ENCODE measurements around the gene ERC2. TPM values are rescaled to one million over a fixed set of nuclear protein-coding genes. Genes with fewer than 3 reads are reported as not detected.

Gene ERC2
- total RNA-seq, 1 donor from 2014 or later: 0.11 TPM

DNA sequence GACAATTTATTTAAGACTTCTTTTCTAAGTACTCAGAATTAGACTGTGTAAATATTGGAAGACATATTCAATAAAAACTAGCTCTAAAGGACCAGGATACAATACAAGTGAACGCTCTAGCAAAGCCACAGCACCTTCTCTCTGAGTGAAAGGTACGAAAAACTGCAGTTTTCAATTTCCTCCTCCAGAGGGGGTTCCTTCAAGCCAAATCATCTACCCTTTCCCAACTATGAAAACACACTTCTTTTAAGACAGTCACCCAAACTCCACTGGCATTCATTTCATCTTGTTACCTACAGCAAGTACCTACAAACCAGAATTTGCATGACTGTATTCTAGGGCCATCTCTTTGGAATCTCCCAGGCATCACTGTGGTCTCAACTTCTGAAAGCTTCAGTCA lies 165.8 kb downstream of the ERC2 start:
- Histone ChIP-seq H3K4me1 (no peaks in the 10 kb centered on the region), H3K9me3 (no peaks in the 10 kb centered on the region), H3K4me3 (no peak overlapping the region), H3K27ac (no peak overlapping the region), H3K27me3 (no peaks in the 10 kb centered on the region), H3K36me3 (no peaks in the 10 kb centered on the region)
- intact Hi-C loops (cut with DNase I): no loop called here
- DNase-seq (ENCODE audit: low spot score in 2 of 2): no peak
- TF ChIP-seq, protein P1, sequence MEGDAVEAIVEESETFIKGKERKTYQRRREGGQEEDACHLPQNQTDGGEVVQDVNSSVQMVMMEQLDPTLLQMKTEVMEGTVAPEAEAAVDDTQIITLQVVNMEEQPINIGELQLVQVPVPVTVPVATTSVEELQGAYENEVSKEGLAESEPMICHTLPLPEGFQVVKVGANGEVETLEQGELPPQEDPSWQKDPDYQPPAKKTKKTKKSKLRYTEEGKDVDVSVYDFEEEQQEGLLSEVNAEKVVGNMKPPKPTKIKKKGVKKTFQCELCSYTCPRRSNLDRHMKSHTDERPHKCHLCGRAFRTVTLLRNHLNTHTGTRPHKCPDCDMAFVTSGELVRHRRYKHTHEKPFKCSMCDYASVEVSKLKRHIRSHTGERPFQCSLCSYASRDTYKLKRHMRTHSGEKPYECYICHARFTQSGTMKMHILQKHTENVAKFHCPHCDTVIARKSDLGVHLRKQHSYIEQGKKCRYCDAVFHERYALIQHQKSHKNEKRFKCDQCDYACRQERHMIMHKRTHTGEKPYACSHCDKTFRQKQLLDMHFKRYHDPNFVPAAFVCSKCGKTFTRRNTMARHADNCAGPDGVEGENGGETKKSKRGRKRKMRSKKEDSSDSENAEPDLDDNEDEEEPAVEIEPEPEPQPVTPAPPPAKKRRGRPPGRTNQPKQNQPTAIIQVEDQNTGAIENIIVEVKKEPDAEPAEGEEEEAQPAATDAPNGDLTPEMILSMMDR (IDR thresholded peaks at IDR 0.05): no peak

DNA sequence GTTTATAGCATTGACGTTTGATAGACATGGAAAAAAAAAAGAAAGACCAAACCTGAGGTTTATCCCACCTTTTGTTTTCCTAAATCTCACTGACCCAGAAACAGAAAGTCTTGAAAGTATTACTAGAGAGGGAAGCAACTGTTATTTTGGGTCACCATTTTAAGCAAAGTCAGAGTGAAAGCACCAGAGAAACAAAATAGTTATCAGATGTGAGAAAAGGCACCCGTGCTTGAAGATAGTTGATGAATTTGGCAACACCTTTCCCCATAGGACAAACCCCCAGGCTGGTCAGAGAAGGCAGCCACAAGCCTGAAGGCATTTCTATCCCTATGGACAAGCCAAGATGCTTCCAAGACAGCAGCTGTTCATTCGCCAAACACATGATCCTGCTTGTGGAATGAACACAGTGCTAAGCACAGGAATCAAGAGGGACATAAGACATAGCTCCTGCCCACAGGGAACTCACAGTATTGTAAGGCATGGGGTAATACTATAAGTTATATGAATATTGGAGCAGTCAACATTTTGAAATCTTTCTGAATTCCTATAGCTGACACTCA lies 170.9 kb downstream of the ERC2 start:
- Histone ChIP-seq H3K27me3 (no peaks in the 10 kb centered on the region), H3K4me1 (no peaks in the 10 kb centered on the region), H3K9me3 (no peaks in the 10 kb centered on the region), H3K4me3 (no peak overlapping the region), H3K36me3 (no peaks in the 10 kb centered on the region), H3K27ac (no peak overlapping the region)
- intact Hi-C loops (cut with DNase I): no loop called here
- DNase-seq (ENCODE audit: low spot score in 2 of 2): no peak
- TF ChIP-seq, protein P1 (IDR thresholded peaks at IDR 0.05): no peak

DNA sequence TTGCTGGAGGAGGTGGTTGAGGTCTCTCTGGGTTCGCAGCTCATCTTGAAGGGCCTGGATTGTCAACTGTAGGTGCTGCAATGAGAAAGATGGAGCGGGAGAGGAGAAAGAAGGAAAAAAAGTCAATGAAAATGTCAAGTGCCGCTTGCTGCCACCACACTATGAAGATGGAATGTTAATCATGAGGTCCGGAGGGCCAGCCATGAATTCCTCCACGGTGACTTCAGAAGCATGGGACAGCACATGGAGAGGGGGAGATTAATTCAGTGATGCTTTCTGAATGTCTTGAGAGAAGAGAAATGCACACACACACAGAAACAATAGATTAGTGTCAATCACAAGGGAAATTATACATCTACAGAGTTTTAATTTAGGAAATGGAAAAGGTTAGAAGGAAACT lies 171.9 kb downstream of the ERC2 start:
- TF ChIP-seq, protein P1 (IDR thresholded peaks at IDR 0.05): no peak
- no peaks in the 10 kb centered on the region for H3K4me1 ChIP-seq
- no peaks in the 10 kb centered on the region for H3K36me3 ChIP-seq
- H3K9me3 ChIP-seq: no peaks in the 10 kb centered on the region
- intact Hi-C loops (cut with DNase I): no loop called here
- no peaks in the 10 kb centered on the region for H3K27me3 ChIP-seq
- no peak overlapping the region for H3K27ac ChIP-seq
- H3K4me3 ChIP-seq: no peak overlapping the region
- DNase-seq (ENCODE audit: low spot score in 2 of 2): no peak

DNA sequence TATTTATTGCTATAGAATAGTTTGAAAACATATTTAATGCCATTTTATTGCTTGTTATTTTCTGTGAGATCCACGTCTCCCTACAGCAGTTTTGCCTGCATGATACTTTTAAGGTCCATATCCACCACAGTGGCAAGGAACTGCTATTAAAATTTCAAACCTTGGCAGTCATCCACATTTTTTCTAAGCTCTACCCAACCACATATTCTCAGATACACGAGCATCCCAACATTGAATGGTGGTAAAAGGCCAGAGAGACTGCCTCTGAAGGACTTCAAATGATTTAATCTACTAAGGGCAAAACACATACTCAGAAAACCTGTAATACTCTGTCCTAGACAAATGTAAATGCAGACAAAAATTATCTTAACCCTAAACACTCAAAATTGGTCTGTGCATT lies 173.1 kb downstream of the ERC2 start:
- H3K9me3 ChIP-seq: no peaks in the 10 kb centered on the region
- DNase-seq (ENCODE audit: low spot score in 2 of 2): no peak
- H3K36me3 ChIP-seq: no peaks in the 10 kb centered on the region
- H3K4me1 ChIP-seq: no peaks in the 10 kb centered on the region
- H3K27ac ChIP-seq: no peak overlapping the region
- TF ChIP-seq, protein P1 (IDR thresholded peaks at IDR 0.05): no peak
- intact Hi-C loops (cut with DNase I): no loop called here
- no peaks in the 10 kb centered on the region for H3K27me3 ChIP-seq
- H3K4me3 ChIP-seq: no peak overlapping the region

DNA sequence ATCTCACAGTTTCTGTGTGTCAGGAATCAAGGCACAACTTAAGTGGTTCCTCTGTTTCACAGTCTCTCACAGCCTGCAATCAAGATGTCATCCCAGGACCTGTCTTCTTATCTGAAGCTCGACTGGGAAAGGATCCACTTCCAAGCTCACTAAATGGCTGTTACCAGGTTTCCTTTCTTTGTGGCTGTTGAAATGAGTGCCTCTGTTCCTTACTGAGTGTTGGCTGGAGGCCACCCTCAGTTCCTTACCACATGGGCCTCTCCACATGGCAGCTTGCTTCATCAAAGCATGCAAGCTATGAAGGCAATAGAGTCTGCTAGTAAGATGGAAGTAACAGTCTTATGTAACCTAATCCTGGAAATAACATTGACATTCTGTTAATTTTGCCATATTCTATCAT lies 174.0 kb downstream of the ERC2 start:
- Histone ChIP-seq H3K4me1 (no peaks in the 10 kb centered on the region), H3K9me3 (no peaks in the 10 kb centered on the region)
- TF ChIP-seq, protein P1 (IDR thresholded peaks at IDR 0.05): no peak

DNA sequence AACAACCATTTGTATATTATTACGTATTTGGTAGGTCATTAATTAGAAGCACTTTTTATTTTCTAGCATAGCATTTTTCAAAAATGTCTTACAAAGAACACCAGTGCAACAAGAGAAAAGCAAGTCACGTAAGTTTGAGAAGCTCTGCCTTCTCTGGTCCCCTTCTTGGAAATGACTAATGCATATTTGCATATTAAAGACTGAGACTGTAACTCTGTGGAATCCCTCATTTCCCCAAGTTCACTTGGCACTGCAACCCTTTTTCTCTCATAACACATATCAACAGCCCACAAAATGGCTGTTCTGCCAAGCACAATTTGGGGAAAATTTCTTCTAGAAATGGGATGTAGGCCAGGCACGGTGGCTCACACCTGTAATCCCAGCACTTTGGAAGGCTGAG lies 176.3 kb downstream of the ERC2 start:
- Histone ChIP-seq H3K27me3 (no peaks in the 10 kb centered on the region), H3K4me3 (no peak overlapping the region), H3K36me3 (no peaks in the 10 kb centered on the region), H3K9me3 (no peaks in the 10 kb centered on the region), H3K27ac (no peak overlapping the region), H3K4me1 (no peaks in the 10 kb centered on the region)
- no peak for DNase-seq (ENCODE audit: low spot score in 2 of 2)
- intact Hi-C loops (cut with DNase I): no loop called here
- TF ChIP-seq, protein P1 (IDR thresholded peaks at IDR 0.05): no peak

More for the DNA sequence above, 174.0 kb downstream of the ERC2 start:
- H3K4me3 ChIP-seq: no peak overlapping the region
- H3K27me3 ChIP-seq: no peaks in the 10 kb centered on the region
- intact Hi-C loops (cut with DNase I): no loop called here
- no peak for DNase-seq (ENCODE audit: low spot score in 2 of 2)
- H3K27ac ChIP-seq: no peak overlapping the region
- no peaks in the 10 kb centered on the region for H3K36me3 ChIP-seq
